ENCODE measurements around the gene COL18A1. TPM values are rescaled to one million over a fixed set of nuclear protein-coding genes. Genes with fewer than 3 reads are reported as not detected.

Gene COL18A1
- total and polyA plus RNA-seq, 2 donors (not counting 1 experiment from before 2014, with no cell fraction given): 15.6 to 24.7 TPM

GRCh38 chr21:45417951-45418300 is 13.0 kb downstream of the COL18A1 start:
- WGBS (ENCODE audit: insufficient coverage): 93% methylated on average over 20 of the region's 20 CpGs

More at GRCh38 chr21:45417951-45418300, 13.0 kb downstream of the COL18A1 start:
- Histone ChIP-seq H3K4me2 (replicated peaks; ENCODE audit: low read depth, low read length, poor library complexity, severe bottlenecking) (no peak overlapping the region), H3K4me3 (ENCODE audit: control extremely low read depth in 1 of 5, extremely low read depth in 1 of 5, insufficient read depth in 1 of 5, low read depth in 2 of 5, low read length in 4 of 5) (no peak overlapping the region), H3K36me3 (replicated peaks in 1 of 2; ENCODE audit: control extremely low read depth in 1 of 2, control insufficient read depth in 1 of 2, extremely low read depth in 1 of 2, insufficient read depth in 2 of 2, low read length in 1 of 2) (no peaks in the 10 kb centered on the region), H3K27ac (ENCODE audit: low read length in 2 of 2) (no peak overlapping the region), H3K79me2 (ENCODE audit: control insufficient read depth, insufficient read depth, low read length) (no peaks in the 10 kb centered on the region), H2AFZ (ENCODE audit: insufficient read depth, low read depth, low read length, poor library complexity, severe bottlenecking) (no peak overlapping the region), H3K4me1 (ENCODE audit: control insufficient read depth in 2 of 2, insufficient read depth in 2 of 2, low read length in 2 of 2) (no peaks in the 10 kb centered on the region), H3K9me3 (ENCODE audit: control extremely low read depth in 1 of 3, control insufficient read depth in 2 of 3, insufficient read depth in 1 of 3, low read length in 2 of 3) (no peaks in the 10 kb centered on the region), H3K9ac (ENCODE audit: low read length) (no peak overlapping the region), H4K20me1 (ENCODE audit: control insufficient read depth, insufficient read depth, low read length, poor library complexity, severe bottlenecking) (no peaks in the 10 kb centered on the region), H3K27me3 (replicated peaks in 1 of 4; ENCODE audit: control extremely low read depth in 1 of 4, control insufficient read depth in 3 of 4, insufficient read depth in 4 of 4, low read length in 3 of 4) (no peaks in the 10 kb centered on the region)
- ChIA-PET CTCF (no interaction called here), POLR2A (no interaction called here)
- H3K4me1 Mint-ChIP-seq: no peaks in the 10 kb centered on the region
- H3K27me3 Mint-ChIP-seq: peaks cover 13% of the 10 kb centered on the region
- no peaks in the 10 kb centered on the region for H3K9me3 Mint-ChIP-seq (ENCODE audit: insufficient read depth)
- intact Hi-C loops (cut with micrococcal nuclease): no loop called here
- no peak for ATAC-seq (ENCODE audit: low read depth)
- H3K4me3 Mint-ChIP-seq: no peak overlapping the region
- TF ChIP-seq EZH2 (IDR thresholded peaks at IDR 0.05; ENCODE audit: borderline replicate concordance, insufficient read depth, low read depth, low read length, poor library complexity, severe bottlenecking) (no peak), CTCF (IDR thresholded peaks at IDR 0.05) (no peak)
- DNase-seq: no peak
- H3K27ac Mint-ChIP-seq: no peak overlapping the region
